ENCODE measurements around the gene ONECUT3.
"Not testable (repeated sequence)": the region's sequence is repeated elsewhere in the genome, so short reads cannot be mapped to it uniquely, and the experiment has no call there.

The ONECUT3 gene

DNA sequence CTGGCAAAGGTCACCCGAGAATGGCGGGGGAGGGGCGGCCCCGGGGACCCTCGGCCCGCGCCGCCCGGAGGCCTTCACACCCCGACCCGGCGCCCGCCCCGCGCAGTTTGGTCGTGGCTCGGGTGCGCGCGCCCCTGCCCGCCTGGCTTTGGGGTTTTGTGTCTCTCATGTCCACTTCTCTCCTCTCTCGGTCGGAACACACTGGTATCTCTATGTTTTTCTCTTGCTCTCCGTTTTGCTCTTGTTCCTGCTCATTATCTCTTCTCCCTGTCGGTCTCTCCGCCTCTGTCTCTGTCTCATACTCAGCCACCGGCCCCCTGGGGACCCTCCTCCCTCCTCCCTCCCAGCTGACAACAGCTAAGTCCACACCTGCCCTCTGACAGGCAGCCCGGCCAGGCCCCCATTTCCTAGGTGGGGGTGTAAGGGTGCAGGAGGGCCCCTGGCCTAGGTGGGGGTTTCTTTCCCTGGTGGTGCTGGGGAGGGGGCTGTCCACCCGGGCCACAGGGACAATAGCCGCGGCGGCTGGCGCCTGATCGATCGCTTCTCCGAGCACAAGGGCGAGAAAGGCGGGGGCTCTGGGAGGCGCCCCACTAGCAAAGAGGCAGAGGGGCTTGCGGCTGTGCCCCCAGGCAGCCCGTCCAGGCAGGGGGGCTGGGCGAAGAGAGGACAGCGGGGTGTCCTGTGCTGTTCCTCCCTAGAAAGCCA, 2.3 kb downstream of the ONECUT3 start:
- no peak for DNase-seq (ENCODE audit: low read depth in 3 of 3)

DNA sequence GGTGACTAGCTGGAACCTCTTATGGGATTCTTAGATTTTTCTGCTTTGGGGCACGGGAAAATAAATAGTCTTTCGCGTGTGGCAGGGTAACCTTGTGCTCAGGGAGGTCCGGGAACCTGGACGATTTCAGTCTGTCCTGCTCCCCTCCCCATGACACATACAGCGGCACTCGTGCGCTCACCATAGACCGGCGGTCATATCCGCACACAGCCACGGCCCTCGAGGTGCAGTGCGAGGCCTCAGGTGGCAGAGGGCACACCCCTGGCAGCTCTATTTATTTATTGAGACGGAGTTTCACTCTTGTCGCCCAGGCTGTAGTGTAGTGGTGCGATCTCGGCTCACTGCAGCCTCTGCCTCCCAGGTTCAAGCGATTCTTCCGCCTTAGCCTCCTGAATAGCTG, 3.0 kb downstream of the ONECUT3 start:
- no peak for DNase-seq (ENCODE audit: low read depth in 3 of 3)

DNA sequence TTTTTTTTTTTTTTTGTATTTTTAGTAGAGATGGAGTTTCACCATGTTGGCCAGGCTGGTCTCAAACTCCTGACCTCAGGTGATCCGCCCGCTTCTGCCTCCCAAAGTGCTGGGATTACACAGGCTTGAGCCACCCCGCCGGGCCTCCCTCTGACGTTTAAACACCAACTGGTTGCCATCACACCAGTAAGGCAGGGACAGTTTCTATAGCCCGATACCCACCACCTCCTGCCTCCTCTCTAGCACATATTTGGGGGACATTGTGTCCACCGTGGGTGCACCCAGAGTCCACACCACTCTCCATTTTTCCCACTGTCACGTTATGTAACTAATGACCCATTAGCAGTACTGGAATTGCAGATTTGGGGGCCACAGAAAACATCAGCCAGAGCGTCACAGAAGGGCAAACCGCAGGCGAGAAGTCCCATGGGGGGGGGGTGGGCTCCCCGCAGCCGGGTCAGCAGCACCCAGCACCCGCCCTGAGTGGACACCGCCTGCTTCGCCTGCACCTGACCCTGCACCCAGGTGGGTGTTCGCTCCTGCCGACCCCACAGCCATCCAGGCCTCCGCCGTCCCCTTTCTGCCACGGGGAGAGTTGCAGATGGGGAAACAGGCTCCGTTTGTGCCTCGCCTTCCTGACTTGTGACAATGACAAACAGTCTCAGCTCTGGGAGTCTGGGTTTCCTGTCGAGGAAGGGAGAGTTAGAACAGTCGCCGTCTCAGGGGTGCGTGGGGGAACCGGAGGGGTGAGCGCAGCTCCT, 3.6 kb downstream of the ONECUT3 start:
- no peak for DNase-seq (ENCODE audit: low read depth in 3 of 3)

DNA sequence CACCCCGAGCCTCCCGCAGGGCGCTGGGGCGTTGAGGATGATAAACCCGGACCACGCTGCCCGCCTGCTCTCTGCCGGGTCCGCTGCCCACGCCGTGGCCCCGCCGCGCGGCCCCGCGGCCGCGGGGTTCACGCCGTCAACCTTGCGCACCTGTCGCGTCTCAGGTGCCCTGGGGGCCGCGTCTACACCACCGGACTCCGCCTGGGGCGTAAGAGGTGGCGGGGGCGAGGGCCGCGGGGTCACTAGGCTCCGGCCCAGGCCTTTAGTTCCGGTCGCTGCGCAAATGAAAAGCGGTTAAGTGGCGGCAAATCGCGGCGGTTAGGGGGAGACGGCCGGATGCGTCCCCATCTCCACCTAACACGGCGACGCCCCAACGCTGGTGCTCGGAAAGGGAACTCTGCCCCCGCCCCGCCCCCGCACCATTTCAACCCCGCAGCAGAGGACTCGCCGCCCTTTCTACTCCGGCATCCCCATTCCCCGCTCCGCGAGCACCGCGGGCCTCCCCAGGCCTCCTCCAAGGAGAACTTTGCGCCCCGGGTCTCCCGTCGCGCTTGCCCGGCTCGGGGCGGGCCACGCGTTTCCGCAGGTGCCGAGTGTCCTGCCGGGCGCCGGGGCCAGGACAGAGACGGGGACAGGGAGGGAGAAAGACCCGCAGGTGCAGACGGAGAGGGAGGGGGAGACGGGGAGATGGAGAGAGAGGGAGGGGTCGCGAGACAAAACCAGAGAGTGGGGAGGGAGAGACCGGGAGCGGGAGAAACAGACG, 4.3 kb downstream of the ONECUT3 start:
- DNase-seq (ENCODE audit: low read depth in 3 of 3), result no peak

DNA sequence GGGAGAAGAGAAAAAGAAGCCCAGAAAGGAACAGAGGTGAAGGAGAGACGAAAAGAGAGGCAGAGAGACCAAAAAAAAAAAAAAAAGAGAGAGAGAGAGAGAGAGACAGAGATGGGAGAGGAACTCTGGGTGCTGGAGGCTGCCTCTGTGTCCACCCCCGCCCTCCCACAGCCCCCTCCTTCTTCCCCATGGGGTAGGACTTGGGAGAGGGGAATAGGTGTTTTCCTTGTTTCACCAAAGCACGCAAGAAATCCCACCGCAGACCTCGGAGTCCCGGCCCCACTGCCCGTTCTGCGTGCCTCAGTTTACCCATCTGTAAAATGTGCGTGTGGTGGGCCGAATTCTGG, 4.9 kb downstream of the ONECUT3 start:
- no peak for DNase-seq (ENCODE audit: low read depth in 3 of 3)

DNA sequence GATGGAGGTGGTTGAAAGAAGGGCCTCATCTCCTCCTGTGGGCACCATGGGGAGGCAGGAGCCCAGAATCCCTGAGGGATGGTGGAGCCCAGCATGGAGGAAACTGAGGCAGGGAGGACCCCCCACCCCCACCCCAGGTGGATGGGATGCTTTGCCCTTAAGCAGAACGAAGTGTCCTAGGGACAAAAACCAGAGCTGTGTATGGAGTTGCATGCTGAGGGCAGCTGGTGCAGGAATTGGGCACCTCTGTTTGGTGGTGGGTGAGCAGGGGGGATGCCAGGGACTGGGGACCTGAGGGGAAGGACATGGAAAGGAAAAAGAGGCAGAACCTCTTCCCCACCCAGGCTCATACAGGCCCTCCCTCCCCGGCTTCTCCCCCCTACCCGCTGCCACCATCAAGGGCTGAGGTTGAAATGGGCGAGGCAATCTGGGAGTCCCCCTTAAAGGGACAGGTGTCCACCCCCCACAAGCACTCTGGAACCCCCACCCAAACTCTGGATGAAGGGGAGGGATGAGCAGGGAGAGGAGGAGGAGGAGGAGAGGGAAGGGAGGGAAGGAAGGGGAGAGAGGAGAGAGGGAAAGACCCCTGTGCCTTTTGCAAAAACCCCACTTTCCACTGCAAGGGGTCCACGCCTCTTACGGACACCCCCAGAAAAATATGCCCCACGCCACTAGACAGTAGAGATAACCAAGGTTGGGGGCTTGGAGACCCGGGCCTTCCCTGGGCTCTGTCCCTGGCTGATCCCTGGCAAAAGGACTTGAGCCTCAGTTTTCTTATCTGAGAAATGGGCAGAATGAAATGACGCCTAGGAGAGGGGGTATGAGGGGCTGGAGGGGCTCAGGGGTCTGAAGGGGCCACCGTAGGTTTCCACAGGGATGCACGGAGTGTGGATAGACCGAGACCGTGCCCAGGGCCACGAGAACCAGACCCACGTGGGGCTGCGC, 5.9 kb downstream of the ONECUT3 start:
- DNase-seq (ENCODE audit: low read depth in 3 of 3), result no peak

DNA sequence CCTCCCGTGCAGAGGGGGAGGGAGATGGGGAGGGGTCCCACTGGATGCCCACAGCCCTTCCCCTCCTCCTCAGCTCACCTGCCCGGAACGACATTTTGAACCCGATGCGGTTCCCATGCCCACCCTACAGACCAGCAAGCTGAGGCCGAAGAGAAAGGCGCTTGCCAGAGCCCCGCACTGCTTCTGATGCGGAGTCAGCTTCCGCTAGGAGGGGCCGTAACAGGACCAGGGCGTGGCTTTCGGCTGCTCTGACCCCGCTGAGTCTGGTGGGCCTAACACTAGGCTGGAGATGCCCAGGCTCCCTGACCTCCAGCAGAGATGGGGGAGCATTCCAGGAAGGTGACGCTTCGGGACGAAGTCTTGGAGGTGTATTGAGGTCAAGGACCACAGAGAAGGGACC, 6.7 kb downstream of the ONECUT3 start:
- DNase-seq (ENCODE audit: low read depth in 3 of 3), result no peak

DNA sequence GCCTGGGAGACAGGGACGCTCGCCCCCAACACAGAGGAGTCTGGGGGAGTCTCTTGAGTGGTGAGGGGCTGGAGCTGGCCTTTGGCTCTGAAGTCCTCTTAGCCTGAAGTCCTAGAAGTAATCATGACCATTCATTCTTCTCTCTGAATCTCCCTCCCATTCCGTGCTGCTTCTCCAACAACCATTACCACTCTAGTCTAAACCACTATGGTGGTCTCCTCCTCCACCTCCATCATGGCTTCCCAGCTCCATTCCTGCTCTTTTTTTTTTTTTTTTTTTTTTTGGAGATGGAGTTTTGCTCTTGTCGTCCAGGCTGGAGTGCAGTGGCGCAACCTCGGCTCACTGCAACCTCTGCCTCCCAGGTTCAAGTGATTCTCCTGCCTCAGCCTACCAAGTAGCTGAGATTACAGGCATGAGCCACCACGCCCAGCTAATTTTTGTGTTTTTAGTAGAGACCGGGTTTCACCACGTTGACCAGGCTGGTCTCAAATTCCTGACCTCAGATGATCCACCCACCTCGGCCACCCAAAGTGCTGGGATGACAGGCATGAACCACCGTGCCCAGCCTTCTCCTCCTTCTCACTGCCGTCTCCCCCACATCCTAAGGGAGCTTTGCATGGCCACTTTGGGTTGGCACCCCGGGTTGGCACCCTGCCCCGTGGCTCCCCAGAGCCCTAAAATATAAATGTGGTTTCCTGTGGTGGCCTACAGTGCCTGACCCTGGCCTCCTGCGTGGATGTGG, 7.7 kb downstream of the ONECUT3 start:
- DNase-seq (ENCODE audit: low read depth in 3 of 3), result not testable (repeated sequence)

DNA sequence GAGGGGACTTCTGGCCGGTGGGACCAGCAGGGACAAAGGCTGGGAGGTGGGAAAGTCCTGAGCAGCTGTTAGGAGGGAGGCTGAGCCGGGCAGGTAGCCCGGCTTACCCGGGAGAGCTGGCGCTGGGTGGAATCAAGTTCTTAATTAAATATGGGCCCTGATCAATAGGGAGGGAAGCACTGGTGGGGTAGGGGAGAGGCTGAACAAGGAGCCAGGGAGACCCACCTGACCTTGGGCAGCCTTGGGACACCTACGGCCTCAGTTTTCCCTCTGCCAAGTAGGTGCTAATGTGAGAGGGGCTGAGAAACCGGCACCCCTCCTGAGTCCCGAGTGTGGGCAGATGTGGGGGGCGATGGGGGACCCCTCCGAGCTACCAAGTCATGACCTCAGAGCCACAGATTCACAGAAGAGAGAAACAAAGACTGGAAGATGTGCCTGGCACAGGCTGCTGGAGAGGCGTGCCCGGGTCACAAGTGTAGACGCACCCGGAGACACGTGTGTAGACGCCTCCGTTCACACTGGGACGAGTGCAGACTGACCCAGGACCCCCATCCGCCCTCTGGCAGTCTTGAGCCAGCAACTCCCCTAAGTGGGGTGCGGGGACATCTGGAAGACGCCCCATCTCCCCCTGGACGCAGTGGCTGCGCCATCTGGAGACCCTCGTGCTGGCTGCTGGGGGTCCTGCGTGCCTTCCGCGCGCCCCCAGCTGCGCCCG, 8.4 kb downstream of the ONECUT3 start:
- no peak for DNase-seq (ENCODE audit: low read depth in 3 of 3)

DNA sequence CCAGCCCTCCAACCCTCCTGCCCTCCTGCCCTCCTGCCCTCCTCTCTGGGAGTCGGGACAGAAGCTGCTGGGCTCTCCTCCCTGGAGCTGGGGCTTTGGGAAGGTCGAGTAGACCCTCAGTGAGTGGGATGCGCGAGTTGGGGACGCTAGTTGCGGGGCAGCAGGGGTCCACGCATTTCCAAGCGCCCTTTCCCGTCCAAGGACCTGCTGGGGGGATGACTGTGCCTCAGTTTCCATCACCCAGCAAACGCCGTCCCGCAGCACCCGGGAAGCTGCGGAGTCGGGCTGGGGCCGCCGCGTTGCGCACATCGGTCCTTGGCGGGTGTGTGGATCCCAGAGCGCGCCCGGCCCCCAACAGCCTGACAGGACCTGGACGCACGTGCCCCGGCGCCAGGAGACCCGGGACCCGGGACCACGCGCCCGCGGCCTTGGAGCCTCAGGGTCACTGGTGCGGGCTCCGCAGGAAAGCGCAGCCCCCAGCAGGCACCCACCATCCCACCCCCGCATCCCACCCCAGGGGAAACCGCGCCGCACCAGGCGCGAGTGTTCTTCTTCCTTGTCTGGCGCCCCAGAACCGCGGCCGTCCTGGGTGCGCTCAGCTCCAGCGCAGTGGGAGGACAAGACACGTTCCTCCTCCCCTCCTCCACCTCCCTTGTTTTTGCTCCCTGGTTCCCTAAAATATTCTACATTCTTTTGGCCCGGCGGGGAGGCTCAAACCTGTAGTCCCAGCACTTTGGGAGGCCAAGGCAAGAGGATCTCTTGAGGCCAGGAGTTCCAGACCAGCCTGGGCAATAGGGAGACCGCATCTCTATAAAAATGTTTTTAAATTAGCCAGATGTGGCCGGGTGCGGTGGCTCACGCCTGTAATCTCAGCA, 9.2 kb downstream of the ONECUT3 start:
- no peak for DNase-seq (ENCODE audit: low read depth in 3 of 3)

DNA sequence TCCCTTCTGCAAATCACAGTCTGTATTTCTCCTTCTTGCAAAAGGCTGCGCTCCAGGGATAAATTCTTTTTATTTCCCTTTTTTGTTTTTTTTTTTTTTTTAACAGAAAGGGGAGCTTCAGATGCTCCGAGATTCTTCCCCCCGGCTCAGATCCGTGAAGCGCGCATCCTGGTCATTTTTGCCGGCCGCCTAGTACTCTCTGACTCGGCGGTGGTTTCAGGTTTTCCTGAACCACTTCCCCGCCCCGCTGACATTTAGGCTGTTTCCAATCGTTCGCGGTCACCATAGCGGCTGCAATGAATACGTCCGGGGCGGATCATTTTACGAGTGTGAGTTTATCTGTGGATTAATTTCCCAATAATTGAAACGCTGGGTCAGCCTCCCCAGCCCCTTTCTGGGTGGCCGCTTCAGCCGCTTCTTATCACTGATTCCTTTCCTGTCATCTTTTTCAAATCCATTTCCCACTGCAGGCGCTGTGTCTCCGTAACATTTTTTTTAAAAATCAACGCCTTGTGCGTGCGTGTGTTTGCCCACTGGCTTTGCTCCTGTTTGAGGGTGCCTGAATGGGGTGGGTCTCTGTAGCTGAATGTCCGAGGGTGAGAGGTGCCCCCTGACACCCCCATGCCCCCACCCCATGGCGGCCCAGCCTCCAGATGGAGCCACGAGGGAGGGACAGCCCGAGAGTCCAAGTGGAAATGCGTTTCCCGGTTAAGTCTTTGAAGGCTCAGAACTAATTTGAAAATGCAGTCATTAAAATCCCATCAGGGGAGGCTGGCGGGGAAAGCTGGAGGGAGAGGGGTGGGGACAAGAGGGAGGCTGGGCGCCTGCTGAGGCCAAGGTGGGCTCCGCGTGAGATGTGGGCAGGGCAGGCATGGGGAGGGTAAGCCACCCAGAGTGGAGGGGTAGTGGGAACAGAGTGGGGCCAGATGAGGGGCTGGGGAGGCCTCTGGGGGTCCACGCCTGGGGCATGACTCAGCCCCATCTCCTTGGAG, 10.6 kb downstream of the ONECUT3 start:
- no peak for DNase-seq (ENCODE audit: low read depth in 3 of 3)

DNA sequence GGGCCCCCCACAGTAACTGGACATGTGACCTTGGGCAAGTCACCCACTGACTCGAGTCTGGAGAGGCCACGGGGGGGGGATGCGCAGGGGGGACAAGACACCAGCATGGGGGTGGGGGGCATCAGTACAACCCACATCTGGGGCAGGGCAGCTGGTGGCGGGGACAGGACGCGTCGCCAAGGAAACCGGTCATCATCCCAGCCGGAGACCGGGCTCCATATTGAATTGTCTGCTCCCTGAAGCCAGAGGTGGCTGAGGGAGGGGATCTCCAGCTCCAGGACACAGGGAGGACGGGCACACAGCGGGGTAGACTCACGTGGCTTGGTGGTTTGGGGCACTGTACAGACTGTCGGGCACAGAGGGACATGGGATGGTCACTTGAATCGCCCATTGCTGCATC, 11.4 kb downstream of the ONECUT3 start:
- DNase-seq (ENCODE audit: low read depth in 3 of 3), result no peak

DNA sequence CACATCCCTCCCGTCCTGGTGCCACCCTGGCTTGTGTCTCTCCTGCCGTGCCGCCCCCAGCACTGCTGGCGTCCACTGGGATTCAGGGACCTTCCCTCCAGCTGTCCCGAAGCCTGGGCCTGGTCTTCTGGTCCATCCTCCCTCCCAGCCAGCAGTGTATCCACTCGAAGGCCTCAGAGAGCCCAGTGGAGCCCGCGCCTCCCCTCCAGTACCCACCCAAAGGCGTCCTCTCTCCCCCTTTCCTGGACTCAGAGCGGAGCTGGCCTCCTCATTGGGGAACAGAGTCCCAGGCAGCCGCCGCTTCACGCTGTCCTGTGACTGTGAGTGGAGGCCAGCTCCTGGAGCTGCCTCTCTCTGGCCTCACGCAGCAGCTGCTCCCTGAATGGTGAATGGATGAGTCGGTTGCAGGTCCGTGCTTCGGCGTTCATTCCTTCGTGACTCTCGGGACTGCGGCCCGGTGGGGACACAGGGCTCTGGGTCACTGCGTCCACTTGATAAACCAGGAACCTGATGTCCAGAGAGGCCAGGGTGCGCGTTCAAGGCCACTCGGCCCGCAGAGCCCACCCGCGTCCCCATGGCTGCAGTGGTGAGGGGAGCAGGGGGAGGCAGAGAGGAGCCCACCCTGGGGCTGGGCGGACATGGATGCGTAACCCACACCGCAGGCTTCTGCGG, 12.1 kb downstream of the ONECUT3 start:
- no peak for DNase-seq (ENCODE audit: low read depth in 3 of 3)

DNA sequence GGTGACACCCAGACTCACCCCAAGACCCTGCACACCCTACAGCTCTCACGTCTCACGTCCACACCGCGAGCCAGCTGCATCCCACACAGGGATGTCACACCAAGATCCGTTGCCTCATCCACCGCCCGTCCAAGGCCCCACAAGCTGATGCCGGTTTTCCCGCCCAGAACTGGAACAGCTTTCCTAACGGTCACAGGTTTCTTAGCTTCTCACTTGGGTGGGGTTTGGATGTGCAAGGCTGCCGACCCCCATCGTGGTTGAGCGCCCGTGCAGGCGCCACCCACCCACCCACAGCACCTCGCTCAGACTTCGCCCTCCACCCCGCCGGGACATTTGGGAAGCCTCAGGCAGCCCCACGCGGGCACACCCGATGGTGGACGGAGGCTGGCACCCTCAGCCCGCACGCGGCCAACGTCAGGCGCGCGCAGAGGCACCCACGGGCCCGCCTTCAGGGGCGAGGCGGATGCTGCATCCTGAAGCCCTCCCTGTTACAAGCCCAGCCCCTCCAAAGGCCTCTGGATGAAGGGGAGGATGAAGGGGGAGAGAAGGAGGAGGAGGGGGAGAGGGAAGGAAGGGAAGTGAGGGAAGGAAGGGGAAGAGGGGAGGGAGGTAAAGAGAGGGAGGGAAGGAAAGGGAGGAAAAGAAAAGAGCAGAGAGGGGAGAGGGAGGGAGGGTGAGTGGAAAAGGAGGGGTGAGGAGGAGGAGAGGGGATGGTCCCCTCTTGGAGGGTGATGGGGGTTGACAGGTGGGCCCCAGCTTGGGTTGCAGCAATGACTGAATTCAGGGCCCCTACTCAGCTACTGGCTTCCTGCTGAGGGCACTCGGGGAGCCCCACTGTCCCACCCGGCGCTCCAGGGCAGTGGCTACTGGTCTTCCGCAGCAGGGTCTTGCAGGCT, 12.8 kb downstream of the ONECUT3 start:
- DNase-seq (ENCODE audit: low read depth in 3 of 3), result no peak

DNA sequence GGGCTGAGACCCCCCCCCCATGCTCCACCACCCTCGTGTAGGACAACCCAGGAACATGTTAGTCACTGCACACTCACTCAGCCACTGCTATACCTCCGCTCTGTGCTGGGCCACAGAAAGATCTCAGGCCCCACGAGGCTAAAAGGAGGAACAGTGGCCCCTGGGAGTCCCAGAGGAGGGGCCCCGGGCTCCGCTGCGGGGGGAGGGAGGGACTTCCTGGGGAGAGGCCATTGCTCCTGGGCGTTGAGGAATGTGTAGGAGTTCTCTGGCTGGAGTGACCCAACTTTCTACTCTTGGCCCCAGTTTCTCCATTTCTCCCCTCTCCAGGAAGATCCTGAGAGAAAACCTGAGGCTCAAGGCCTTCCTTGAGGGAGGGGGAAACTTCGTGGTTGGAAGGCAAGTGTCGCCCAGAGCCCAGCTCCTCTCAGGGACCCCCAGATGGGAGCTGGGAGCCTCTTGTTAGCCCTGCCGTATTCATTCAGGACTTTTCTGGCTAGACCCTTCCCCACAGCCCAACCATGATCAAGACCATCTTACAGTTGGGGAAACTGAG, 13.6 kb downstream of the ONECUT3 start:
- DNase-seq (ENCODE audit: low read depth in 3 of 3), result no peak

DNA sequence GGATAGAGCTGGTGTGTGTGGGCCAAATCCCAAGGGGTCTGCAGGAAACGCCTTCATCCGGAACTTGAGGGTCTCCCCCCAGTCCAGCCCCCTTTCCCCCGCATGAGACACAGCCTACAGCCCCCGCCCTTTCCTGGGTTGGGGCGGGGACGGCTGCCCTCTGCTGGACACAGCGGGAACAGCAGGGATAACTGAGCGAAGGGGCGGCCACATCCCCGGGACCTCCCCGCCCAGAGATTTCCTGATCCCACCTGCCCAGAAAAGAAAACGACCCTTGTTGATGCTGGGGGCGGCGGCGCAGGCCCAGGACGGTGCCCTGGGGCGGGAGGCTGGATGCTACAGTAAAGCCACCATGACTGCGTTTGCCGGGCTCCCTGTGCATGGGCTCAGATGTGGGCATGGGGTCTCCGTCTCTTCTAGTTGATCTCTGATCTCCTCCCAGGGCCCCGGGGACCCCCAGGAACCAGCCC, 14.2 kb downstream of the ONECUT3 start:
- DNase-seq (ENCODE audit: low read depth in 3 of 3), result peak in 1 of 3 donors; percentile 33
